Mesodermal cell (in vitro differentiated cells): ENCODE measurements around the gene PSTPIP2.
"Not testable (repeated sequence)": the region's sequence is repeated elsewhere in the genome, so short reads cannot be mapped to it uniquely, and the experiment has no call there.

Experiments used
- H3K27ac ChIP-seq: 2 replicates; pipeline ENCODE4 v1.7.0; 2013; ENCODE audit warnings: mild to moderate bottlenecking, low read depth, low read length, moderate library complexity; ENCODE audit not compliant: severe bottlenecking
- H3K36me3 ChIP-seq: 2 replicates; pipeline ENCODE4 v1.7.1; 2013; ENCODE audit warnings: mild to moderate bottlenecking, low read length, moderate library complexity; ENCODE audit not compliant: control insufficient read depth, insufficient read depth
- H3K4me1 ChIP-seq: one replicate; pipeline ENCODE4 v1.7.1; 2013; ENCODE audit warnings: mild to moderate bottlenecking, low read length; ENCODE audit not compliant: insufficient read depth, control insufficient read depth, poor library complexity, severe bottlenecking
- H3K4me3 ChIP-seq: 2 replicates; pipeline ENCODE4 v1.7.0; 2013; ENCODE audit warnings: low read length, control low read depth, mild to moderate bottlenecking; ENCODE audit not compliant: insufficient read depth, poor library complexity, severe bottlenecking; ENCODE audit errors: extremely low read depth
- H3K9me3 ChIP-seq: 2 replicates; pipeline ENCODE4 v1.7.1; 2013; ENCODE audit warnings: mild to moderate bottlenecking, low read length, moderate library complexity; ENCODE audit not compliant: control insufficient read depth
- WGBS, 2 experiments: methylation state at CpG; one replicate each; pipeline ENCODE4 v1.1.5; 2013; ENCODE audit warnings: missing lambda C conversion rate in 2 of 2; ENCODE audit not compliant: insufficient coverage in 2 of 2; 5-methylcytosine and 5-hydroxymethylcytosine counted together

Gene PSTPIP2

DNA sequence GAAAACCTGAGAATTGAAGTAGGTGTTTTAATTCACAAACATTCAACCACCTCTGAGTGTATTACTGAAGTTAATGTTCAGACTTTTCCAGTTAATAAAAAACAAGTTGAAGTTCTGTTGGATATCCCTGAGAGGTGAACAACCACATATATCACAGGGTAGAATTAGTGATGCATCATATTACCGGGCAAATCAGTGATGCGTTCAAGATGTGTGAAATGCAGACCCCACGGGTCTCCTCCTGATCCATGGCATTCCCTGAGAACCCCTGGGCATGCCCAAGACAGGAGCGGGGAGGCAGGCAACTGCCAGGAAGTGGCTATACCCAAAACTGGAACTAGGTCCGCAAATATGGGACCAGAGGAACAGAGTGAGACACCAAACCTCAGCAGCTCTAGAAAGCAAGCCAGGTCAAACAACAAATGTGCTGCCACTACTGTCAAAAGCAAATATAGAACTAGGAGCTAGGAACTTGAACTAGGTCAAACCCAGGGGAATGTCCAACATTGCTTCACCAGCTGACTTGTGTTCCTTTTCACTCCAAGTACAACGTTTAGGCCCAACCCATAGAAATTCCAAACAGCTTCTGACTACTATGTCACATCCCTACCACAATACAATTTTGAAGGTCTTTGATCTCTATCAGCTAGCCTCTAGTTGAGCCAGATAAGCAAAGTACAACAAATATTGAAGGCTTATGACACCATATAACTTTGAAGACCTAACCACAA lies 20.2 kb downstream of the PSTPIP2 start:
- Histone ChIP-seq H3K9me3 (no peaks in the 10 kb centered on the region), H3K36me3 (peaks cover 4% of the 10 kb centered on the region), H3K27ac (no peak overlapping the region), H3K4me1 (peaks cover 20% of the 10 kb centered on the region), H3K4me3 (no peak overlapping the region)
- WGBS, 2 experiments = 87 to 92% methylated on average over 5 of the region's 6 CpGs

DNA sequence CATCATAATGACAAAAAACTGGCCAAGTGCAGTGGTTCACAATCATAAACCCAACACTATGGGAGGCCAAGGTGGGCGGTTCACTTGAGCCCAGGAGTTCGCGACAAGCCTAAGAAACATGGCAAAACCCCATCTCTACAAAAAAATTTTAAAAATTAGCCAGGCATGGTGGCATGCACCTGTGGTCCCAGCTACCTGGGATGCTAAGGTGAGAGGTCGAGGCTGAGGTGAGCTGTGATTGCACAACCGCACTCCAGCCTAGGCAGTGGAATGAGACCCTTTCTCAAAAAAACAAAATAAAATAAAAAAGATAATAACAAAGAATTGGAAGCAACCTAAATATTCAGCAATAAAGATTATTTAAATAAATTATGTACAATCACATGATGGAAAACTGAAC lies 21.8 kb downstream of the PSTPIP2 start:
- no peak overlapping the region for H3K4me3 ChIP-seq
- no peak overlapping the region for H3K27ac ChIP-seq
- peaks cover 14% of the 10 kb centered on the region for H3K36me3 ChIP-seq
- H3K4me1 ChIP-seq = peaks cover 20% of the 10 kb centered on the region
- H3K9me3 ChIP-seq = no peaks in the 10 kb centered on the region
- WGBS, 2 experiments = 93% methylated on average over 3 of the region's 5 CpGs; no CpG with 5 or more reads in 1 of the 2 experiments

DNA sequence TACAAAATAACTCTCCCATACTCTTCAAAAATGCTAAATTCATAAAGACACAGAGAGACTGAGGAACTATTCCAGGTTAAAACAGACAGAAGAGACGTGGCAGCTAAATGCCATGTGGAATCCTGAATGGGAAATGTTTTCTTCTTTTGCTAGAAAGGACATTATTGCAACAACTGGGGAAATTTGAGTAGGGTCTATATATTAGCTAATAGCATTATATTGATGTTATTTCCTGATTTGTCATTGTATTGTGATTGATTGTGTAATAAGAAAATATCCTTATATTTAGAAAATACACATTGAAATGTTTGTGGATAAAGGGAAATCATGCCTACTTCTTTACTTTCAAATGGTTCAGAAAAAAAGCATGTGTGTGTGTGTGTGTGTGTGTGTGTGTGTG lies 23.4 kb downstream of the PSTPIP2 start:
- H3K27ac ChIP-seq = no peak overlapping the region
- peaks cover 14% of the 10 kb centered on the region for H3K36me3 ChIP-seq
- no peak overlapping the region for H3K4me3 ChIP-seq
- no peaks in the 10 kb centered on the region for H3K9me3 ChIP-seq
- H3K4me1 ChIP-seq = peaks cover 19% of the 10 kb centered on the region
- 100% methylated on average over 1 of the region's 1 CpG; no CpG with 5 or more reads in 1 of the 2 experiments for WGBS, 2 experiments

DNA sequence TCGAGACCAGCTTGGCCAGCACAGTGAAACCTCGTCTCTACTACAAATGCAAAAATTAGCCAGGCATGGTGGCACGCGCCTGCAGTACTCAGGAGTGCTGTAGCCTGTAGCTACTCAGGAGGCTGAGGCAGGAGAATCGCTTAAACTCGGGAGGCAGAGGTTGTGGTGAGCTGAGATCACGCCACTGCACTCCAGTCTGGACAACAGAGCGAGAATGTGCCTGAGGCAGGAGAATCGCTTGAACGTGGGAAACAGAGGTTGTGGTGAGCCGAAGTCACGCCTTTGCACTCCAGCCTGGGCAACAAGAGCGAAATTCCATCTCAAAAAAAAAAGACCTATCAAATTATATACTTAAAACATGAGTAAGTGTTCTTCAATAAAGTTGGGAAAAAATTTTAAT lies 24.7 kb downstream of the PSTPIP2 start:
- WGBS, 2 experiments = 86 to 94% methylated on average over 8 to 10 of the region's 13 CpGs
- Histone ChIP-seq H3K4me1 (peaks cover 20% of the 10 kb centered on the region), H3K36me3 (peaks cover 14% of the 10 kb centered on the region)
- not testable (repeated sequence) for H3K9me3 ChIP-seq, H3K4me3 ChIP-seq, H3K27ac ChIP-seq

DNA sequence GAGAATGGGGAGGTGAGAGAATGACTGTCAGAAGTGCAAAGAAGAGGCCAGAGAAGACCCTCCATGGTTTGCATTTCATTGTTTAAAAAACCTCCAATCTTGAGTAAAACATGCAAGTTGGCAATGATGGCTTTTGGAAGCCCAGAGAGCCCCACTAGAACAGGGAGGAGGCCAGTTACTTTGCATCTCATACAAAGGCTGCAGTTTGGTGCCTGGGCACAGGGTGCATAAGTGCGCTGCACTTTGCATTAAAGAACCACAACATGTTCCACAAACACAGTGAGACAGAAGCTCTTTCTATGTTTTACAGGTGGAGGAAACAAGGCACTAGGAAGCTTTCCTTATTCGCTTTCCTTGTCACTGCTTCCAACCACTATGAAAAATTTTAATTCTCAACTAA lies 25.4 kb downstream of the PSTPIP2 start:
- Histone ChIP-seq H3K4me3 (no peak overlapping the region), H3K4me1 (peaks cover 20% of the 10 kb centered on the region), H3K9me3 (no peaks in the 10 kb centered on the region), H3K36me3 (peaks cover 14% of the 10 kb centered on the region), H3K27ac (no peak overlapping the region)
- WGBS, 2 experiments = 100% methylated on average over 1 of the region's 2 CpGs

DNA sequence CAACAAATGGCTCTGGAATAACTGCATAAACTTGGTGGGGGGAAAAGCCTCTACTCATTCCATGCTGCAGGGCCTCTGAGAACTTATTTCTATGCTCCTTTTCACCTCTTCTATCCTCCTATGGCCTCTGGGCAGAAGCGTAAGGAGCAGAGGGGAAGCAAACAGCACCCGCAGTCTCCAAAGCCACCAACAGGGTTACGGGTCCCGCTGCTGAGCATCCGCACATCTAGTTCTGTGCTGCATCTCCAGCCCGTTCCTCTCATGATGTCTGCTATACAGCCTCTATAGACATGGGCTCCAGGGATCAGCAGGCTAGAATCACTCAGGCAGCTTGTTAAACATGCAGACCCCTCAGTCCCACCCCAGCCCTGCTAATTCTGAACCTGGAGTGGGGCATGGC lies 25.9 kb downstream of the PSTPIP2 start:
- WGBS, 2 experiments = 90 to 92% methylated on average over 6 of the region's 6 CpGs
- H3K27ac ChIP-seq = no peak overlapping the region
- no peak overlapping the region for H3K4me3 ChIP-seq
- peaks cover 14% of the 10 kb centered on the region for H3K36me3 ChIP-seq
- H3K4me1 ChIP-seq = peaks cover 23% of the 10 kb centered on the region
- no peaks in the 10 kb centered on the region for H3K9me3 ChIP-seq

DNA sequence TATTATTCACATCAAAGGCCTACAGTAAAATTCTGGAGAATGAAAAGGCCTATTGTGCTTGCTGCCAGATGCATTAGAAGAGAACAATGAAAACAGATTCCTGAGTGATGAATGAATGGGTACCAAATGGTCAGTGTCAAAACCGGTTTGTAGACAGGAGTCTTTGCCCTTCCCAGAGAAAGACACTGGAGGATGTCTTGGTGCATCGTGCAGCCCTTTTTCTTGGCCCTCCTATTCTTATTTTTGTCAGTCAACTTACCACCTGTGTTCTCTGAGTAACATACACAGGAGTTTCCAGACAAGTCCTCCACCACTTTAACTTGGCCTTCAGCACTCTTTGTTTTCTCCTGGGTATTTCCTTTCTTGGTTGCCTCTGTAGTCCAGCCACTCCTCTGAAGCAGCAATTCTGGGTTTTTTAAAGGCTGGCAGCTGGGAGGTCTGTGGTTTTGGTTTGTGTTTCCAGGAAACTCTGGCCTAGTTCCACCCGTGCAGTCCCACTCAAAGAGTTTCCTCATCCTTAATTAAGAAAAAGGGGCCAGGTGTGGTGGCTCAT lies 29.4 kb downstream of the PSTPIP2 start:
- peaks cover 20% of the 10 kb centered on the region for H3K36me3 ChIP-seq
- 48 to 59% methylated on average over 2 of the region's 3 CpGs for WGBS, 2 experiments
- H3K4me1 ChIP-seq = peaks cover 36% of the 10 kb centered on the region
- H3K9me3 ChIP-seq = no peaks in the 10 kb centered on the region
- peak overlapping the region; percentile 6 for H3K27ac ChIP-seq
- H3K4me3 ChIP-seq = no peak overlapping the region

DNA sequence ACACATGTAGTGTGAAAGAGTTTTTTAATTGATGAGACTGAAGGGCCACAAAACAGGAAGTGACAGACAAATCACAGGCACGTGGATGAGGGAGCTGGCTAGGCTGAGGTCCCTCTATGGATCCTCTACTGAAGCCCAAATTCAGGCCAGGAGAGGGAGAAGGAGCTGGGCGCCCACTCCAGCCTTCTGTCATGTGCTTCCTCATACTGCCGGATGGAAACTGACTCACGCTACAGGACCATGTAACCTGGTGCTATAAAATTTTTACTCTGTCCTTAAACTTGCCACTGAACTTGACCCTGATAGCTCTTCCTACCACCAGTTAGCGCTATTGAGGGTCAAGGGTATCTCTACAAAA lies 31.3 kb downstream of the PSTPIP2 start:
- Histone ChIP-seq H3K36me3 (peaks cover 10% of the 10 kb centered on the region), H3K27ac (peak overlapping the region; percentile 77), H3K9me3 (no peaks in the 10 kb centered on the region), H3K4me3 (no peak overlapping the region), H3K4me1 (peaks cover 37% of the 10 kb centered on the region)
- 71 to 76% methylated on average over 1 to 4 of the region's 5 CpGs for WGBS, 2 experiments

DNA sequence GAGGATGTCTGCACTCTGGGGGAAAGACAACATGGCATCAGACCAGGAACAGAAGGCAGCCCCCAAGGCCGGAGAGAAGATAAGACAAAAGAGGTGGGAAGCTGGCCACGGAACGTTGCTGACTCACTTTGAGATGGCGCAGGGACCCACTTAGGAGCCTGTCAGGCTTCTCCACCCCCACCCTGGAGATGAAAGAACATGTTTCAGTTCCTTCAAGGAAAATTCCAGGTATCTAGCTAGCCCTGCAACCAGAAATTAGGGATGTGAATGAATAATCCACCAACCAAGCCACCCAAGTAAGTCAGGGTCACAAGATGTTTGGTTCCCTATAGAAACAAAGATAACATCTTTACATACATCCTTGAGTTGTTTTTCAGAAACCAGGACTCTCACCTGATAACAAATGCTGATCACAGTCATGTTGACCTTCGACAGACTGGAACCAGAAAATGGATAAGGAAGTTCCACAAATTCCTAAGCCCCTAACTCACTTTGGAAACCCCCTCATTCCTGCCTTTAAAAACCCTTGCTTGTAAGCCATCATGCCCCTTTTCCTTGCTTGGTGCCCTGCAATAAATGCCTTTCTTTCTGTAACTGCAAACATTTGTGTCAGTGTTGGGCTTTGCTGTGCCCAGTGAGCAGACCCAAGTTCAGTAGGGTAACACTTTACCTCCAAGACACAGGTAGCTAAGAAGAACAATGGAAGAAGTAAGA lies 31.9 kb downstream of the PSTPIP2 start:
- H3K9me3 ChIP-seq = no peaks in the 10 kb centered on the region
- no peak overlapping the region for H3K4me3 ChIP-seq
- peaks cover 8% of the 10 kb centered on the region for H3K36me3 ChIP-seq
- peaks cover 42% of the 10 kb centered on the region for H3K4me1 ChIP-seq
- H3K27ac ChIP-seq = peak overlapping the region; percentile 77
- WGBS, 2 experiments = 50 to 58% methylated on average over 3 to 4 of the region's 5 CpGs

DNA sequence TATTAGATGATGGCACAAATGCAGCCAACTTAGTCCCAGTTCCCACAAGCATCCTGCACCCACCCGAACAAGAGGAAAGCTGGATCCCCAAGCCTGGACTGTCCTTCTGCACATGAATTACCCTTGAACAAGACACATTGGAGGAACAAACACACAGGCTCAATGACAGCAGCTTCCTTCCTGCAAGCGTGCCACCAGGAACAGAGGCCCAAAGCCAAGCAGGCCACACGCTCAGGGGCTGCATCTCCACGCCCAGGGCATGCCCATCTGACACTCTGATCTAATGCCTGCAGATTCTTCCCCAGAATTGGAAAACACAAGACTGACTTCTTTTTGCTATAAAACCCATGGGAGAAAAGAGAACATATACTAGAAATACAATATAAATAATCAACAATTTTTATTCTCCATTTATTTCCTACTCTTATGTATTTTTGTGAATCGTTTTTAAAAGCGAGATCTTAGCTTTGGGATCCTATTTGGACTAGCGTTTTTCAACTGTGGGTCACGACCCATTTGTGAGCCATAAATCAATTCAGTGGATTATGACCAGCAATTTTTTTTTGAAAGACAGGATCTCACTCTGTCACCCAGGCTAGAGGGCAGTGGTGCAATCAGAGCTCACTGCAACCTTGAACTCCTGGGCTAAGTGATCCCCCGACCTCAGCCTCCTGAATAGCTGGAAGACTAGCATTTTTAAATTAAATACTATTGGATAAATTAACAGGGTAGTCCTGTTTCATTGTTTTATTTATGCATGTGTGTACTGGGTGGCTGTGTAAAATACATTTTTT lies 34.4 kb downstream of the PSTPIP2 start:
- H3K4me1 ChIP-seq = peaks cover 43% of the 10 kb centered on the region
- H3K4me3 ChIP-seq = no peak overlapping the region
- H3K27ac ChIP-seq = no peak overlapping the region
- WGBS, 2 experiments = 98 to 100% methylated on average over 5 to 8 of the region's 9 CpGs
- H3K36me3 ChIP-seq = peaks cover 12% of the 10 kb centered on the region
- H3K9me3 ChIP-seq = no peaks in the 10 kb centered on the region
